ENCODE measurements around the gene EHBP1L1.

- TF ChIP-seq, protein P1, sequence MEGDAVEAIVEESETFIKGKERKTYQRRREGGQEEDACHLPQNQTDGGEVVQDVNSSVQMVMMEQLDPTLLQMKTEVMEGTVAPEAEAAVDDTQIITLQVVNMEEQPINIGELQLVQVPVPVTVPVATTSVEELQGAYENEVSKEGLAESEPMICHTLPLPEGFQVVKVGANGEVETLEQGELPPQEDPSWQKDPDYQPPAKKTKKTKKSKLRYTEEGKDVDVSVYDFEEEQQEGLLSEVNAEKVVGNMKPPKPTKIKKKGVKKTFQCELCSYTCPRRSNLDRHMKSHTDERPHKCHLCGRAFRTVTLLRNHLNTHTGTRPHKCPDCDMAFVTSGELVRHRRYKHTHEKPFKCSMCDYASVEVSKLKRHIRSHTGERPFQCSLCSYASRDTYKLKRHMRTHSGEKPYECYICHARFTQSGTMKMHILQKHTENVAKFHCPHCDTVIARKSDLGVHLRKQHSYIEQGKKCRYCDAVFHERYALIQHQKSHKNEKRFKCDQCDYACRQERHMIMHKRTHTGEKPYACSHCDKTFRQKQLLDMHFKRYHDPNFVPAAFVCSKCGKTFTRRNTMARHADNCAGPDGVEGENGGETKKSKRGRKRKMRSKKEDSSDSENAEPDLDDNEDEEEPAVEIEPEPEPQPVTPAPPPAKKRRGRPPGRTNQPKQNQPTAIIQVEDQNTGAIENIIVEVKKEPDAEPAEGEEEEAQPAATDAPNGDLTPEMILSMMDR (IDR thresholded peaks at IDR 0.05): no peak
- TF ChIP-seq POLR2A (IDR thresholded peaks at IDR 0.05) (no peak), POLR2AphosphoS5 (IDR thresholded peaks at IDR 0.05) (no peak)
Measured at GRCh38 chr11:65616575-65617001, 40.7 kb downstream of the EHBP1L1 start.
